H9 (cell line): Measurements from ENCODE around the gene RPLP2. TPM values are rescaled to one million over a fixed set of nuclear protein-coding genes. Genes with fewer than 3 reads are reported as not detected.

ENCODE experiments used
- DNase-seq: peaks from one replicate; pipeline ENCODE4 v3.0.0-alpha.2; 2017
- H2AFZ ChIP-seq: one replicate; pipeline ENCODE4 v1.6.1; 2013; ENCODE audit warnings: mild to moderate bottlenecking, low read length, control low read depth, moderate library complexity
- H2AK5ac ChIP-seq: 2 replicates; pipeline ENCODE4 v1.6.1; 2013; ENCODE audit warnings: low read length, control low read depth, mixed read lengths; ENCODE audit not compliant: insufficient read length
- H2BK120ac ChIP-seq: one replicate; pipeline ENCODE4 v1.6.1; 2013; ENCODE audit warnings: low read depth, mild to moderate bottlenecking, low read length, control low read depth, inconsistent platforms; ENCODE audit not compliant: poor library complexity, severe bottlenecking
- H2BK12ac ChIP-seq: 2 replicates; pipeline ENCODE4 v1.6.1; 2013; ENCODE audit warnings: low read length, control low read depth, mixed read lengths, low read depth; ENCODE audit not compliant: insufficient read length
- H2BK15ac ChIP-seq: 2 replicates; pipeline ENCODE4 v1.6.1; 2013; ENCODE audit warnings: low read depth, low read length, control low read depth
- H2BK20ac ChIP-seq: one replicate; pipeline ENCODE4 v1.6.1; 2013; ENCODE audit warnings: low read depth, mild to moderate bottlenecking, low read length, control low read depth, inconsistent platforms; ENCODE audit not compliant: poor library complexity, severe bottlenecking
- H2BK5ac ChIP-seq: 2 replicates; pipeline ENCODE4 v1.6.1; 2013; ENCODE audit warnings: low read length, control low read depth, mixed read lengths; ENCODE audit not compliant: insufficient read length
- H3K14ac ChIP-seq: 2 replicates; pipeline ENCODE4 v1.6.1; 2013; ENCODE audit warnings: low read length, control low read depth; ENCODE audit not compliant: insufficient read depth
- H3K18ac ChIP-seq: 2 replicates; pipeline ENCODE4 v1.6.1; 2013; ENCODE audit warnings: low read depth, mild to moderate bottlenecking, mixed read lengths, low read length, control low read depth; ENCODE audit not compliant: insufficient read length
- H3K23ac ChIP-seq: 2 replicates; pipeline ENCODE4 v1.6.1; 2013; ENCODE audit warnings: low read length, control low read depth, mixed read lengths, low read depth; ENCODE audit not compliant: insufficient read length
- H3K23me2 ChIP-seq: 2 replicates; pipeline ENCODE4 v1.6.1; 2013; ENCODE audit warnings: low read depth, mild to moderate bottlenecking, mixed read lengths, low read length, control low read depth; ENCODE audit not compliant: insufficient read length, poor library complexity, severe bottlenecking
- H3K27ac ChIP-seq: 2 replicates; pipeline ENCODE4 v1.5.1; 2013; ENCODE audit warnings: low read length, control low read depth, mixed read lengths, low read depth; ENCODE audit not compliant: insufficient read length
- H3K27me3 ChIP-seq: 2 replicates; pipeline ENCODE4 v1.6.1; 2013; ENCODE audit warnings: low read length, control low read depth, inconsistent platforms; ENCODE audit not compliant: insufficient read depth
- H3K4ac ChIP-seq: 2 replicates; pipeline ENCODE4 v1.6.1; 2013; ENCODE audit warnings: low read depth, mild to moderate bottlenecking, control low read depth, inconsistent platforms, low read length, moderate library complexity
- H3K4me1 ChIP-seq: 2 replicates; pipeline ENCODE4 v1.6.1; 2013; ENCODE audit warnings: low read length, control low read depth, inconsistent platforms; ENCODE audit not compliant: insufficient read depth
- H3K4me2 ChIP-seq: 2 replicates; pipeline ENCODE4 v1.6.1; 2013; ENCODE audit warnings: low read length, control low read depth, mixed read lengths; ENCODE audit not compliant: insufficient read length, insufficient read depth
- H3K56ac ChIP-seq: 2 replicates; pipeline ENCODE4 v1.6.1; 2013; ENCODE audit warnings: low read depth, mild to moderate bottlenecking, mixed read lengths, low read length, control low read depth; ENCODE audit not compliant: insufficient read length
- H3K79me1 ChIP-seq: 2 replicates; pipeline ENCODE4 v1.6.1; 2013; ENCODE audit warnings: low read depth, mild to moderate bottlenecking, moderate library complexity, low read length, control low read depth, inconsistent platforms; ENCODE audit not compliant: insufficient read depth, poor library complexity, severe bottlenecking
- H3K79me2 ChIP-seq: 2 replicates; pipeline ENCODE4 v1.6.1; 2013; ENCODE audit warnings: low read length, control low read depth, inconsistent platforms; ENCODE audit not compliant: insufficient read depth
- H3K9ac ChIP-seq: 2 replicates; pipeline ENCODE4 v1.6.1; 2013; ENCODE audit warnings: low read length, control low read depth, mixed read lengths; ENCODE audit not compliant: insufficient read length; ENCODE audit errors: extremely low read depth
- H3K9me3 ChIP-seq: one replicate; pipeline ENCODE4 v1.6.1; 2013; ENCODE audit warnings: low read depth, low read length, inconsistent platforms; ENCODE audit not compliant: control insufficient read depth
- H3T11ph ChIP-seq: one replicate; pipeline ENCODE4 v1.6.1; 2013; ENCODE audit warnings: mild to moderate bottlenecking, low read length, control low read depth, inconsistent platforms
- H4K20me1 ChIP-seq: one replicate; pipeline ENCODE4 v1.6.1; 2013; ENCODE audit not compliant: control insufficient read depth, insufficient read length, insufficient read depth
- H4K5ac ChIP-seq: 2 replicates; pipeline ENCODE4 v1.6.1; 2013; ENCODE audit warnings: low read depth, mild to moderate bottlenecking, mixed read lengths, low read length, control low read depth; ENCODE audit not compliant: insufficient read length
- H4K8ac ChIP-seq: replicated peaks from 2 replicates; pipeline ENCODE4 v1.6.1; 2013; ENCODE audit warnings: low read length, control low read depth, mixed read lengths, low read depth; ENCODE audit not compliant: insufficient read length
- H4K91ac ChIP-seq: 2 replicates; pipeline ENCODE4 v1.6.1; 2013; ENCODE audit warnings: low read depth, mild to moderate bottlenecking, moderate library complexity, mixed read lengths, low read length, control low read depth; ENCODE audit not compliant: insufficient read length
- H3K27ac Mint-ChIP-seq, 3 experiments: 2 replicates in 2 of 3; 3 replicates in 1 of 3; pipeline ENCODE4 v1.8.0; 2020 to 2021; ENCODE audit warnings: mixed read lengths in 3 of 3, mild to moderate bottlenecking in 1 of 3, moderate library complexity in 1 of 3
- H3K27me3 Mint-ChIP-seq: 2 replicates; pipeline ENCODE4 v1.8.0; 2021; ENCODE audit warnings: low read depth, mild to moderate bottlenecking, moderate library complexity, mixed read lengths
- H3K36me3 Mint-ChIP-seq, 3 experiments: 2 replicates in 2 of 3; 3 replicates in 1 of 3; pipeline ENCODE4 v1.8.0; 2020 to 2021; ENCODE audit warnings: low read depth in 3 of 3, mixed read lengths in 3 of 3; ENCODE audit not compliant: insufficient read depth in 1 of 3
- H3K4me1 Mint-ChIP-seq, 2 experiments: 2 replicates each; pipeline ENCODE4 v1.8.0; 2020; ENCODE audit warnings: mixed read lengths in 2 of 2
- H3K4me3 Mint-ChIP-seq, 2 experiments: 2 replicates in 1 of 2; 3 replicates in 1 of 2; pipeline ENCODE4 v1.8.0; 2020 to 2021; ENCODE audit warnings: mild to moderate bottlenecking in 2 of 2, mixed read lengths in 2 of 2, moderate library complexity in 1 of 2
- H3K9me3 Mint-ChIP-seq, 2 experiments: 2 replicates in 1 of 2; 3 replicates in 1 of 2; pipeline ENCODE4 v1.8.0; 2020; ENCODE audit warnings: mild to moderate bottlenecking in 2 of 2, mixed read lengths in 2 of 2, moderate library complexity in 1 of 2
- WGBS: extraction: QIAGEN DNeasy Blood & Tissue Kit; methylation state at CpG from one replicate; pipeline ENCODE4 v1.1.7; 2013; ENCODE audit warnings: missing lambda C conversion rate, low lambda C conversion rate, mixed read lengths; ENCODE audit not compliant: insufficient read length; ENCODE audit errors: extremely low coverage; 5-methylcytosine and 5-hydroxymethylcytosine counted together
- total RNA-seq: library from RNA; stranded (reverse); gene quantifications from 2 replicates; pipeline ENCODE4 v1.2.1, GENCODE V29; 2021
- TF ChIP-seq, protein P1 (sequence below): fragments of 200-600 bp; sonication (generic); conservative IDR thresholded peaks from 3 replicates; pipeline ENCODE4 v1.8.0; 2021; ENCODE audit warnings: antibody characterized with exemption, mild to moderate bottlenecking

RPLP2 gene
- total RNA-seq, 1 experiment from 2014 or later = 2,138 TPM

DNA sequence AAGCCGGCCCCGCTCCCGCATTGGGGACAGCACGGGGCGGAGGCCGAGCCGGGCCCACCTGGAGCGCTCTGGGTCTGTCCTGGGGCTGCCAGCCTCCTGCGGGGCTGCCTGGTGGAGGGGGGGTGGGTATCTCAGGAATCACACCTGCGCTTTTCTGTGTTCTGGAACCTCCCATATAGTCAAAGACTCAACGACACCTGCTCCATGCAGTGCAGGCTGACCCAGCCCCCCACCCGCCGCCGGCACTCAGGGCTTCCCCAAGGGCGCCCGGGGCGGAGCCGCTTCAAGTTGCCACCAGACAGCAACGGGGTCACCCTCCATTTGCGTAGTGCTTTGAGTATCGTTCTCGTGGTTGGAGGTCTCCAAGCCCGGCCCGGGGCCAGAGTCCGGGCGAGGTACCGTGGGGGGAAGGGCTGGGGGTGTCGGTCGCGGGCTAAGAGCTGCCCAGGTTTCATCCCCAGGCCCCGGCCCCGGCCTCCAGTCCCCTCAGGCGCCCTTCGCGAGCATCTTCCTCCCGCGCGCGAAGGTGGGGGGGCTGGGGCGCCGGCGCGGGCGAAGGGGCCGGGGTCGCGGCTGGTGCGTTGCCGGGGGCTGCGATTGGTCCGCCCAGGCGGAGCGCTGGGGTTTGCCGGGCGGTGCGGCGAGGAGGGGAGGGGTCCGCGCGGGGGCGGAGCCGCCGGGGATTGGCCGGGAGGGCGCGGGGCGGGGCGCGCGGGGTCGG is 39.5 kb downstream of the RPLP2 start:
- Histone ChIP-seq H2BK20ac (no peak overlapping the region), H3K27me3 (no peaks in the 10 kb centered on the region; the same call in 1 of the 2 replicates), H3K79me2 (no peaks in the 10 kb centered on the region), H3K4me1 (peaks cover 2% of the 10 kb centered on the region; the same call in 1 of the 2 replicates), H3K79me1 (no peaks in the 10 kb centered on the region), H3K4me2 (peak overlapping the region; percentile 55), H3K4ac (no peak overlapping the region), H3K56ac (no peak overlapping the region), H2BK5ac (no peak overlapping the region), H4K20me1 (peaks cover 6% of the 10 kb centered on the region), H2BK15ac (no peak overlapping the region), H2BK120ac (no peak overlapping the region), H2BK12ac (no peak overlapping the region), H4K8ac (no peak overlapping the region), H3T11ph (no peak overlapping the region), H3K9ac (no peak overlapping the region), H3K9me3 (no peaks in the 10 kb centered on the region), H3K27ac (no peak overlapping the region), H3K18ac (no peak overlapping the region), H2AFZ (no peak overlapping the region), H4K91ac (no peak overlapping the region), H4K5ac (no peak overlapping the region), H3K23ac (no peak overlapping the region), H2AK5ac (no peak overlapping the region), H3K23me2 (peaks cover 18% of the 10 kb centered on the region), H3K14ac (no peak overlapping the region)
- peaks cover 11 to 41% of the 10 kb centered on the region in 2 experiments for H3K4me1 Mint-ChIP-seq
- H3K27ac Mint-ChIP-seq = no peak overlapping the region
- no peaks in the 10 kb centered on the region for H3K36me3 Mint-ChIP-seq
- no CpG with 5 or more reads among the region's 71 CpGs for WGBS
- DNase-seq = peak; percentile 82
- TF ChIP-seq, protein P1, sequence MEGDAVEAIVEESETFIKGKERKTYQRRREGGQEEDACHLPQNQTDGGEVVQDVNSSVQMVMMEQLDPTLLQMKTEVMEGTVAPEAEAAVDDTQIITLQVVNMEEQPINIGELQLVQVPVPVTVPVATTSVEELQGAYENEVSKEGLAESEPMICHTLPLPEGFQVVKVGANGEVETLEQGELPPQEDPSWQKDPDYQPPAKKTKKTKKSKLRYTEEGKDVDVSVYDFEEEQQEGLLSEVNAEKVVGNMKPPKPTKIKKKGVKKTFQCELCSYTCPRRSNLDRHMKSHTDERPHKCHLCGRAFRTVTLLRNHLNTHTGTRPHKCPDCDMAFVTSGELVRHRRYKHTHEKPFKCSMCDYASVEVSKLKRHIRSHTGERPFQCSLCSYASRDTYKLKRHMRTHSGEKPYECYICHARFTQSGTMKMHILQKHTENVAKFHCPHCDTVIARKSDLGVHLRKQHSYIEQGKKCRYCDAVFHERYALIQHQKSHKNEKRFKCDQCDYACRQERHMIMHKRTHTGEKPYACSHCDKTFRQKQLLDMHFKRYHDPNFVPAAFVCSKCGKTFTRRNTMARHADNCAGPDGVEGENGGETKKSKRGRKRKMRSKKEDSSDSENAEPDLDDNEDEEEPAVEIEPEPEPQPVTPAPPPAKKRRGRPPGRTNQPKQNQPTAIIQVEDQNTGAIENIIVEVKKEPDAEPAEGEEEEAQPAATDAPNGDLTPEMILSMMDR = no peak
- peak overlapping the region; percentile 58 to 76 for H3K4me3 Mint-ChIP-seq
- H3K27me3 Mint-ChIP-seq = peaks cover 7% of the 10 kb centered on the region
- no peaks in the 10 kb centered on the region for H3K9me3 Mint-ChIP-seq
